Femur (tissue), 1 donor: Measurements from ENCODE around the gene SLC16A3.

Experiments
- DNase-seq: peaks from one replicate; pipeline ENCODE4 v3.0.0-alpha.2; 2017

The SLC16A3 gene

DNA sequence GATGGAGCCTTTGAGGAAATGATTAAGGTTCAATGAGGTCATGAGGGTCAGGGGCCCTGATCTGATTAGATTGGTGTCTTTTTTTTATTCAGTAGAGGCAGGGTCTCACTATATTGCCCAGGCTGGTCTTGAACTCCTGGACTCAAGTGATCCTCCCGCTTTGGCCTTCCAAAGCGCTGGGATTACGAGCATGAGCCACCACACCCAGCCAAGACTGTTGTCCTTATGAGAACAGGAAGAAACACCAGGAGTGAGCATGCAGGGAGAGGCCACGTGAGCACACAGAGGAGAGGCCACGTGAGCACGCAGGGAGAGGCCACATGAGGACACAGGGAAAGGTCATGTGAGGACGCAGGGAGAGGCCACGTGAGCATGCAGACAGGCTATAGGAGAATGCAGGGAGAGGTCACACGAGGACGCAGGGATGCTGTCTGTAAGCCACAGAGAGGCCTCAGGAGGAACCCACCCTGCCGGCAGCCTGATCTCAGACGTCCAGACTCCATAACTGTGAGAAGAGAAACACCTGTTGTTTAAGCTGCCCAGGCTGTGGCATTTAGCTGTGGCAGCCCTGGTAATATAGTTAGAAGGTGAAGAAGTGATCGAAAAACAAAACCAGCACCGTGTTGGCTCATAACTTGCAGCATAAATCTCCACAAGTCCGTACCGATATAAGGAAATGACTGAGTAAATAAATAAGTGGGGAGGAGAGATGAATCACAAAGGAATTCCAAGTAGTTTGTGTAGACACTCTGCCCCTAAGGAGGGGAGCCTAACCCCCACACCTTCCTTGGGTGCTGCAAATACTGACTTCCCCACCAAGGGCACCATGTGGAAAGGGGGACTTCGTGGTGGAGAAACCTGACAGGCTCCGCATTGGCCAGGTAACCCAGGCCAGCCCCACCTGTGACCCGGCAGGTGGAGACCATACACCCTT lies 59.3 kb downstream of the SLC16A3 start:
- no peak for DNase-seq
